ENCODE results near the gene MORC4. TPM values are rescaled to one million over a fixed set of nuclear protein-coding genes. Genes with fewer than 3 reads are reported as not detected.

The MORC4 gene
- polyA plus RNA-seq, 2 of the 4 experiments (the other 2 are of a cell fraction): 75.7 to 98.2 TPM

- POLR2A ChIA-PET: interaction anchor here (1.2 kb wide), 1 partner anchor 105 kb away, joined by 3 read pairs; no protein-coding TSS in a partner anchor
- peak; percentile 83 to 86 for ATAC-seq
- FAIRE-seq: peak; percentile 59
- H3K4me2 ChIP-seq: peak overlapping the region; percentile 83
- peak; percentile 25 to 76 for DNase-seq (ENCODE audit: low read depth in 1 of 2, low spot score in 1 of 2)
- H3K9me3 ChIP-seq: no peaks in the 10 kb centered on the region
- TF ChIP-seq REST (IDR thresholded peaks at IDR 0.05) (no peak), SREBF2 (IDR thresholded peaks at IDR 0.05) (no peak), HOXA7 (CRISPR knock-in tag; IDR thresholded peaks at IDR 0.05) (no peak), RAD21 (conservative IDR thresholded peaks at IDR 0.05 in 1 of 2, IDR thresholded peaks at IDR 0.05 in 1 of 2) (peak; percentile 77 to 78), RNF2 (IDR thresholded peaks at IDR 0.05; ENCODE audit: borderline replicate concordance, low read depth) (no peak), HEYL (CRISPR knock-in tag; IDR thresholded peaks at IDR 0.05) (no peak), CHD2 (IDR thresholded peaks at IDR 0.05; ENCODE audit: low read length, partially characterized antibody) (no peak), CEBPB (IDR thresholded peaks at IDR 0.05) (no peak), SMC3 (IDR thresholded peaks at IDR 0.05) (peak; percentile 66), KDM5A (IDR thresholded peaks at IDR 0.05) (peak; percentile 40; the same call in 1 of the 2 replicates), HOXB5 (CRISPR knock-in tag; IDR thresholded peaks at IDR 0.05) (no peak), FOSL2 (IDR thresholded peaks at IDR 0.05) (no peak), FOSL2 (CRISPR knock-in tag; IDR thresholded peaks at IDR 0.05) (no peak), BHLHE40 (IDR thresholded peaks at IDR 0.05; ENCODE audit: low read depth, low read length) (no peak), TP53 (CRISPR knock-in tag; IDR thresholded peaks at IDR 0.05) (no peak), FOSB (CRISPR knock-in tag; IDR thresholded peaks at IDR 0.05) (no peak), CTCF (IDR thresholded peaks at IDR 0.05) (peak; percentile 60), KDM1A (IDR thresholded peaks at IDR 0.05; ENCODE audit: low read depth) (no peak), PHF8 (IDR thresholded peaks at IDR 0.05; ENCODE audit: borderline replicate concordance, low read depth) (no peak)
- CTCF ChIA-PET: interaction anchor here (0.7 to 2.7 kb wide), 20 partner anchors 9 to 779 kb away, joined by 3 to 8 read pairs (median 4); partner anchors contain the start of genes CLDN2, NCBP2L and PRPS1
- WGBS (ENCODE audit: missing lambda C conversion rate): under 1% methylated on average over 25 of the region's 88 CpGs
- peaks cover 47% of the 10 kb centered on the region for H3K4me1 ChIP-seq
- H3K4me3 ChIP-seq: peak overlapping the region; percentile 99
- peak overlapping the region; percentile 86 to 99 for H3K27ac ChIP-seq
These were observed 723 bp downstream of the MORC4 start for GRCh38 chrX:106999002-106999975.

GRCh38 chrX:106997611-106998010 lies 2.4 kb downstream of the MORC4 start:
- no peaks in the 10 kb centered on the region for H3K9me3 ChIP-seq
- H3K4me3 ChIP-seq: peak overlapping the region; percentile 99
- ChIA-PET CTCF (interaction anchor here (0.8 to 2.7 kb wide), 5 partner anchors 10 to 103 kb away, joined by 3 to 8 read pairs (median 3); no protein-coding TSS in a partner anchor), POLR2A (no interaction called here)
- peaks cover 55% of the 10 kb centered on the region for H3K4me1 ChIP-seq
- no peak for DNase-seq (ENCODE audit: low read depth in 1 of 2, low spot score in 1 of 2)
- H3K27ac ChIP-seq: peak overlapping the region in 1 of 2 experiments; percentile 99; a peak in 2 of 6 replicates
- no peak for ATAC-seq
- peak overlapping the region; percentile 83 for H3K4me2 ChIP-seq
- 68% methylated on average over 3 of the region's 3 CpGs for WGBS (ENCODE audit: missing lambda C conversion rate)
- FAIRE-seq: peak; percentile 97
- TF ChIP-seq CBX2 (IDR thresholded peaks at IDR 0.05; ENCODE audit: borderline replicate concordance, low read depth) (no peak), REST (IDR thresholded peaks at IDR 0.05) (no peak), EHMT2 (IDR thresholded peaks at IDR 0.05; ENCODE audit: low read depth) (no peak), ZNF302 (CRISPR knock-in tag; IDR thresholded peaks at IDR 0.05) (no peak), MAFK (IDR thresholded peaks at IDR 0.05; ENCODE audit: partially characterized antibody) (no peak), FOSB (CRISPR knock-in tag; IDR thresholded peaks at IDR 0.05) (no peak), KDM5A (IDR thresholded peaks at IDR 0.05) (no peak), NFE2L2 (conservative IDR thresholded peaks at IDR 0.05; ENCODE audit: low read length) (no peak), NPAS2 (CRISPR knock-in tag; IDR thresholded peaks at IDR 0.05; ENCODE audit: borderline replicate concordance) (no peak), EP300 (IDR thresholded peaks at IDR 0.05) (no peak), RCOR1 (IDR thresholded peaks at IDR 0.05; ENCODE audit: low read depth, low read length) (no peak)
